Measurements from ENCODE around the gene CITED4.

CITED4 gene

GRCh38 chr1:40862008-40862863 lies at the start of gene CITED4:
Gene CITED4, minus strand, starts transcription at chr1:40862363. Its CDS starts 236 bp downstream, at chr1:40862127.
- DNase-seq (ENCODE audit: low spot score): peak; percentile 96
- Histone ChIP-seq H3K4me3 (peak within 1 kb of the TSS; percentile 96), H3K27ac (peak within 1 kb of the TSS; percentile 93 to 97)
- TF ChIP-seq CTCF (IDR thresholded peaks at IDR 0.05): no peak

GRCh38 chr1:40911105-40911504 lies 48.9 kb upstream of the CITED4 start:
- TF ChIP-seq CTCF (IDR thresholded peaks at IDR 0.05): no peak
- DNase-seq (ENCODE audit: low spot score): no peak
- Histone ChIP-seq H3K4me3 (no peak overlapping the region), H3K27ac (no peak overlapping the region)

GRCh38 chr1:40909281-40909680 lies 47.1 kb upstream of the CITED4 start:
- TF ChIP-seq CTCF (IDR thresholded peaks at IDR 0.05): no peak
- H3K27ac ChIP-seq: no peak overlapping the region
- H3K4me3 ChIP-seq: no peak overlapping the region
- DNase-seq (ENCODE audit: low spot score): no peak

GRCh38 chr1:40908350-40908749 lies 46.2 kb upstream of the CITED4 start:
- Histone ChIP-seq H3K27ac (no peak overlapping the region), H3K4me3 (no peak overlapping the region)
- TF ChIP-seq CTCF (IDR thresholded peaks at IDR 0.05): no peak
- DNase-seq (ENCODE audit: low spot score): no peak

- TF ChIP-seq CTCF (IDR thresholded peaks at IDR 0.05): no peak
- H3K4me3 ChIP-seq: no peak overlapping the region
- no peak overlapping the region for H3K27ac ChIP-seq
- no peak for DNase-seq (ENCODE audit: low spot score)
Observed at GRCh38 chr1:40907899-40908298, 45.7 kb upstream of the CITED4 start.

GRCh38 chr1:40906781-40907400 lies 44.7 kb upstream of the CITED4 start:
- no peak overlapping the region for H3K4me3 ChIP-seq
- no peak for TF ChIP-seq CTCF (IDR thresholded peaks at IDR 0.05)
- no peak overlapping the region for H3K27ac ChIP-seq
- no peak for DNase-seq (ENCODE audit: low spot score)

- TF ChIP-seq CTCF (IDR thresholded peaks at IDR 0.05): no peak
- Histone ChIP-seq H3K4me3 (no peak overlapping the region), H3K27ac (no peak overlapping the region)
- no peak for DNase-seq (ENCODE audit: low spot score)
Observed at GRCh38 chr1:40905061-40905460, 42.9 kb upstream of the CITED4 start.
